Measurements from ENCODE around the gene SPTLC2.
A peak's percentile ranks its signal among the peaks of the same experiment; 100 is the strongest.

The SPTLC2 gene

GRCh38 chr14:77622366-77622961 lies 6.0 kb upstream of the SPTLC2 start:
- no peak for DNase-seq (ENCODE audit: low read depth)

- DNase-seq (ENCODE audit: low read depth) = no peak
Measured at GRCh38 chr14:77620222-77620870, 3.9 kb upstream of the SPTLC2 start.

GRCh38 chr14:77618381-77618970 lies 2.0 kb upstream of the SPTLC2 start:
- DNase-seq (ENCODE audit: low read depth) = no peak

- no peak for DNase-seq (ENCODE audit: low read depth)
Measured at GRCh38 chr14:77616133-77616453, 344 bp downstream of the SPTLC2 start.

- DNase-seq (ENCODE audit: low read depth) = peak; percentile 78
Measured at GRCh38 chr14:77615361-77616132, 890 bp downstream of the SPTLC2 start.

- DNase-seq (ENCODE audit: low read depth) = no peak
Measured at GRCh38 chr14:77613201-77613600, 3.2 kb downstream of the SPTLC2 start.

- DNase-seq (ENCODE audit: low read depth) = peak; percentile 78
Measured at GRCh38 chr14:77612011-77612620, 4.3 kb downstream of the SPTLC2 start.

GRCh38 chr14:77610553-77610952 lies 5.9 kb downstream of the SPTLC2 start:
- no peak for DNase-seq (ENCODE audit: low read depth)

GRCh38 chr14:77609922-77610321 lies 6.5 kb downstream of the SPTLC2 start:
- no peak for DNase-seq (ENCODE audit: low read depth)

- DNase-seq (ENCODE audit: low read depth) = no peak
Measured at GRCh38 chr14:77607741-77608302, 8.6 kb downstream of the SPTLC2 start.

GRCh38 chr14:77605392-77605972 lies 11.0 kb downstream of the SPTLC2 start:
- no peak for DNase-seq (ENCODE audit: low read depth)

GRCh38 chr14:77603654-77604255 lies 12.7 kb downstream of the SPTLC2 start:
- no peak for DNase-seq (ENCODE audit: low read depth)

GRCh38 chr14:77603031-77603430 lies 13.4 kb downstream of the SPTLC2 start:
- no peak for DNase-seq (ENCODE audit: low read depth)

- no peak for DNase-seq (ENCODE audit: low read depth)
Measured at GRCh38 chr14:77601846-77602619, 14.4 kb downstream of the SPTLC2 start.

GRCh38 chr14:77599889-77600288 lies 16.5 kb downstream of the SPTLC2 start:
- DNase-seq (ENCODE audit: low read depth) = no peak

GRCh38 chr14:77598366-77599070 lies 17.9 kb downstream of the SPTLC2 start:
- no peak for DNase-seq (ENCODE audit: low read depth)

- DNase-seq (ENCODE audit: low read depth) = peak; percentile 85
Measured at GRCh38 chr14:77593501-77593961, 22.9 kb downstream of the SPTLC2 start.

- DNase-seq (ENCODE audit: low read depth) = no peak
Measured at GRCh38 chr14:77590845-77591485, 25.5 kb downstream of the SPTLC2 start.

- DNase-seq (ENCODE audit: low read depth) = no peak
Measured at GRCh38 chr14:77589099-77589498, 27.3 kb downstream of the SPTLC2 start.

All from ELR (cell line).